HEK293 (cell line): ENCODE results near the gene C1orf35.

Experiments
- CTCF ChIA-PET: fragments of 350-600 bp; formaldehyde crosslinking; extraction: SDS; loops from one replicate; lab custom pipeline; 2021; ENCODE audit warnings: antibody characterized with exemption; lab: Yijun Ruan, JAX
- POLR2A ChIA-PET: fragments of 300-600 bp; formaldehyde crosslinking; extraction: SDS; loops from one replicate; lab custom pipeline; 2020; ENCODE audit warnings: antibody characterized with exemption, inconsistent platforms; lab: Yijun Ruan, JAX
- H3K27ac ChIP-seq: fragments of 200-500 bp; sonication (Bioruptor generic); 2 replicates; pipeline ENCODE4 v1.5.1; 2014; ENCODE audit warnings: low read depth, low read length, control low read depth, inconsistent platforms; ENCODE audit errors: extremely low read depth
- H3K36me3 ChIP-seq, 2 experiments: fragments of 200-500 bp in 1 of 2; sonication (Bioruptor generic) in 1 of 2; 1 replicate in 1 of 2; 2 replicates in 1 of 2; pipeline ENCODE4 v1.5.1; 2014 to 2017; ENCODE audit warnings: inconsistent platforms in 2 of 2, low read length in 2 of 2; ENCODE audit not compliant: control insufficient read depth in 2 of 2, insufficient read depth in 1 of 2
- H3K4me1 ChIP-seq: fragments of 200-500 bp; sonication (Bioruptor generic); 2 replicates; pipeline ENCODE4 v1.5.1; 2014; ENCODE audit warnings: mild to moderate bottlenecking, low read length, inconsistent platforms; ENCODE audit not compliant: control insufficient read depth, insufficient read depth
- H3K4me3 ChIP-seq: 2 replicates; pipeline ENCODE4 v1.5.1; 2011; ENCODE audit warnings: low read depth, mild to moderate bottlenecking, control low read depth, low read length, moderate library complexity
- H3K9me3 ChIP-seq: fragments of 200-500 bp; sonication (Bioruptor generic); 2 replicates; pipeline ENCODE4 v1.5.1; 2014; ENCODE audit warnings: low read depth, low read length, inconsistent platforms; ENCODE audit not compliant: control insufficient read depth, insufficient read depth
- BCL11A ChIP-seq: fragments of 450-650 bp; formaldehyde crosslinking; IDR thresholded peaks from 2 replicates; pipeline ENCODE4 v1.5.1; 2016; ENCODE audit warnings: low read depth, missing biosample characterization, missing genetic modification characterization
- EGR2 ChIP-seq: fragments of 450-650 bp; formaldehyde crosslinking; IDR thresholded peaks from 2 replicates; pipeline ENCODE4 v1.5.1; 2016; ENCODE audit warnings: low read depth, missing biosample characterization, missing genetic modification characterization
- GLI2 ChIP-seq: fragments of 450-650 bp; formaldehyde crosslinking; IDR thresholded peaks from 2 replicates; pipeline ENCODE4; 2017; ENCODE audit warnings: missing biosample characterization, missing genetic modification characterization, low read depth, borderline replicate concordance
- HOXC10 ChIP-seq: sonication (generic); formaldehyde crosslinking; IDR thresholded peaks from 2 replicates; pipeline ENCODE4 v1.8.1; 2023; ENCODE audit warnings: mild to moderate bottlenecking, missing genetic modification reagents
- OSR2 ChIP-seq: fragments of 450-650 bp; formaldehyde crosslinking; IDR thresholded peaks from 2 replicates; pipeline ENCODE4 v1.5.1; 2016; ENCODE audit warnings: missing biosample characterization, missing genetic modification characterization
- SALL2 ChIP-seq: fragments of 450-650 bp; formaldehyde crosslinking; IDR thresholded peaks from 2 replicates; pipeline ENCODE4 v1.5.0; 2017; ENCODE audit warnings: missing biosample characterization, mild to moderate bottlenecking, missing genetic modification characterization, borderline replicate concordance
- YY1 ChIP-seq: fragments of 450-650 bp; formaldehyde crosslinking; IDR thresholded peaks from 2 replicates; pipeline ENCODE4 v1.5.1; 2018; ENCODE audit warnings: missing biosample characterization, missing genetic modification characterization
- ZNF416 ChIP-seq: fragments of 450-650 bp; formaldehyde crosslinking; IDR thresholded peaks from 2 replicates; pipeline ENCODE4 v1.5.1; 2016; ENCODE audit warnings: missing biosample characterization, missing genetic modification characterization
- ZNF529 ChIP-seq: fragments of 450-650 bp; formaldehyde crosslinking; IDR thresholded peaks from 2 replicates; pipeline ENCODE4 v1.5.1; 2017; ENCODE audit warnings: missing genetic modification characterization, missing biosample characterization; ENCODE audit not compliant: insufficient replicate concordance
- ZNF544 ChIP-seq: fragments of 450-650 bp; formaldehyde crosslinking; IDR thresholded peaks from 2 replicates; pipeline ENCODE4 v1.5.0; 2017; ENCODE audit warnings: missing biosample characterization, missing genetic modification characterization
- ZNF610 ChIP-seq: fragments of 450-650 bp; formaldehyde crosslinking; IDR thresholded peaks from 2 replicates; pipeline ENCODE4 v1.5.1; 2016; ENCODE audit warnings: missing biosample characterization, missing genetic modification characterization, borderline replicate concordance
- ZNF837 ChIP-seq: fragments of 450-650 bp; formaldehyde crosslinking; IDR thresholded peaks from 2 replicates; pipeline ENCODE4 v1.5.1; 2016; ENCODE audit warnings: missing biosample characterization, missing genetic modification characterization
- ZXDB ChIP-seq: fragments of 450-650 bp; formaldehyde crosslinking; IDR thresholded peaks from 2 replicates; pipeline ENCODE4 v1.5.1; 2016; ENCODE audit warnings: missing biosample characterization, missing genetic modification characterization
- TF ChIP-seq, protein P1 (sequence below): fragments of 450-650 bp; IDR thresholded peaks from 2 replicates; pipeline ENCODE4 v1.5.1; 2018; ENCODE audit warnings: missing biosample characterization, mild to moderate bottlenecking, missing genetic modification characterization
- TF ChIP-seq, protein P2 (sequence below): fragments of 450-650 bp; formaldehyde crosslinking; IDR thresholded peaks from 2 replicates; pipeline ENCODE4 v1.5.1; 2016; ENCODE audit warnings: missing biosample characterization, missing genetic modification characterization
- TF ChIP-seq, protein P3 (sequence below): fragments of 450-650 bp; formaldehyde crosslinking; IDR thresholded peaks from 2 replicates; pipeline ENCODE4 v1.5.1; 2017; ENCODE audit warnings: missing biosample characterization, missing genetic modification characterization
- TF ChIP-seq, protein P4 (sequence below): fragments of 450-650 bp; formaldehyde crosslinking; IDR thresholded peaks from 2 replicates; pipeline ENCODE4 v1.5.1; 2016; ENCODE audit warnings: missing biosample characterization, missing genetic modification characterization
- TF ChIP-seq, protein P5 (sequence below): fragments of 450-650 bp; formaldehyde crosslinking; IDR thresholded peaks from 2 replicates; pipeline ENCODE4 v1.5.1; 2016; ENCODE audit warnings: missing biosample characterization, missing genetic modification characterization, borderline replicate concordance

Gene C1orf35

DNA sequence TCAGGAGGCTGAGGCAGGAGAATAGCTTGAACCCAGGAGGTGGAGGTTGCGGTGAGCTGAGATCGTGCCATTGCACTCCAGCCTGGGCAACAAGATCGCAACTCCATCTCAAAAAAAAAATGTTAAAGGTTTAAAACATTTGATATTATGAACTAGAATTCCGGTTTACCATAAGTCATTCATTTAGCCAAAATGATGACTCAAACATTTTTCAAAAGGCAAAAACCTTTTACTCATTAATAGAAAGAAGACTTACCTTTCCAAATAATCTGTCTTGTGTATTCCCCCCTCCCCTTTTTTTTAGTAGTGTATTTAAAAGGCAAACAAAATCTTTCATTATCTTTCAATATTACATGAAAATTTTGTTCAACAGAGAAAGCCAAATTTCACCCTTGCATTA lies 14.2 kb upstream of the C1orf35 start:
- ChIA-PET POLR2A (no interaction called here), CTCF (no interaction called here)
- no peak overlapping the region for H3K4me3 ChIP-seq
- no peaks in the 10 kb centered on the region for H3K4me1 ChIP-seq
- H3K9me3 ChIP-seq = no peaks in the 10 kb centered on the region
- no peaks in the 10 kb centered on the region for H3K36me3 ChIP-seq
- TF ChIP-seq, protein P1, sequence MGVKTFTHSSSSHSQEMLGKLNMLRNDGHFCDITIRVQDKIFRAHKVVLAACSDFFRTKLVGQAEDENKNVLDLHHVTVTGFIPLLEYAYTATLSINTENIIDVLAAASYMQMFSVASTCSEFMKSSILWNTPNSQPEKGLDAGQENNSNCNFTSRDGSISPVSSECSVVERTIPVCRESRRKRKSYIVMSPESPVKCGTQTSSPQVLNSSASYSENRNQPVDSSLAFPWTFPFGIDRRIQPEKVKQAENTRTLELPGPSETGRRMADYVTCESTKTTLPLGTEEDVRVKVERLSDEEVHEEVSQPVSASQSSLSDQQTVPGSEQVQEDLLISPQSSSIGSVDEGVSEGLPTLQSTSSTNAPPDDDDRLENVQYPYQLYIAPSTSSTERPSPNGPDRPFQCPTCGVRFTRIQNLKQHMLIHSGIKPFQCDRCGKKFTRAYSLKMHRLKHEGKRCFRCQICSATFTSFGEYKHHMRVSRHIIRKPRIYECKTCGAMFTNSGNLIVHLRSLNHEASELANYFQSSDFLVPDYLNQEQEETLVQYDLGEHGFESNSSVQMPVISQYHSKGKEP (tag by site-specific recombination) = no peak
- TF ChIP-seq, protein P2, sequence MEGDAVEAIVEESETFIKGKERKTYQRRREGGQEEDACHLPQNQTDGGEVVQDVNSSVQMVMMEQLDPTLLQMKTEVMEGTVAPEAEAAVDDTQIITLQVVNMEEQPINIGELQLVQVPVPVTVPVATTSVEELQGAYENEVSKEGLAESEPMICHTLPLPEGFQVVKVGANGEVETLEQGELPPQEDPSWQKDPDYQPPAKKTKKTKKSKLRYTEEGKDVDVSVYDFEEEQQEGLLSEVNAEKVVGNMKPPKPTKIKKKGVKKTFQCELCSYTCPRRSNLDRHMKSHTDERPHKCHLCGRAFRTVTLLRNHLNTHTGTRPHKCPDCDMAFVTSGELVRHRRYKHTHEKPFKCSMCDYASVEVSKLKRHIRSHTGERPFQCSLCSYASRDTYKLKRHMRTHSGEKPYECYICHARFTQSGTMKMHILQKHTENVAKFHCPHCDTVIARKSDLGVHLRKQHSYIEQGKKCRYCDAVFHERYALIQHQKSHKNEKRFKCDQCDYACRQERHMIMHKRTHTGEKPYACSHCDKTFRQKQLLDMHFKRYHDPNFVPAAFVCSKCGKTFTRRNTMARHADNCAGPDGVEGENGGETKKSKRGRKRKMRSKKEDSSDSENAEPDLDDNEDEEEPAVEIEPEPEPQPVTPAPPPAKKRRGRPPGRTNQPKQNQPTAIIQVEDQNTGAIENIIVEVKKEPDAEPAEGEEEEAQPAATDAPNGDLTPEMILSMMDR = no peak
- no peak for TF ChIP-seq ZNF610
- TF ChIP-seq BCL11A = no peak
- TF ChIP-seq, all 188 proteins: peak for 0
- no peak overlapping the region for H3K27ac ChIP-seq

DNA sequence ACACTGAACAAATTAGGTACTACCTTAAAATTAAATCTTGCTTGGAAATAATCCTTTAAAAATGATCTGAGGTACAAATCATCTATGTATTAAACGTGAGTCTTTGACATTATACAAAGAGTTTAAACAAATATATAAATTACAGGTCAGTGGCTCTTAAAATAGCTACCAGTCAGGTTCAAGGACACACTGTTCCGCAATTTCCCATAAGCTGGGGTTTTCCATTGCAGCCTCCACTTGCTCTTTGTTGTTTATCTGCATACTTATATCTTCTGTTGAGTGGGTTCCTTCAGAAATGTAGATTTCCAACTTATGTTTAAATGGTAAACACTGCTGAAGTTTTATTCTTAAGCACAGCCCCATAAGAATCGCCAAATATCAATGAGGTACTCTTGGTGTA lies 11.7 kb upstream of the C1orf35 start:
- Histone ChIP-seq H3K4me1 (no peaks in the 10 kb centered on the region), H3K4me3 (no peak overlapping the region), H3K27ac (no peak overlapping the region), H3K9me3 (no peaks in the 10 kb centered on the region), H3K36me3 (no peaks in the 10 kb centered on the region)
- ChIA-PET CTCF (interaction anchor here (0.9 to 9.9 kb wide), 2 partner anchors 12 to 16 kb away, joined by 3 to 57 read pairs; no protein-coding TSS in a partner anchor), POLR2A (no interaction called here)
- TF ChIP-seq, protein P3, sequence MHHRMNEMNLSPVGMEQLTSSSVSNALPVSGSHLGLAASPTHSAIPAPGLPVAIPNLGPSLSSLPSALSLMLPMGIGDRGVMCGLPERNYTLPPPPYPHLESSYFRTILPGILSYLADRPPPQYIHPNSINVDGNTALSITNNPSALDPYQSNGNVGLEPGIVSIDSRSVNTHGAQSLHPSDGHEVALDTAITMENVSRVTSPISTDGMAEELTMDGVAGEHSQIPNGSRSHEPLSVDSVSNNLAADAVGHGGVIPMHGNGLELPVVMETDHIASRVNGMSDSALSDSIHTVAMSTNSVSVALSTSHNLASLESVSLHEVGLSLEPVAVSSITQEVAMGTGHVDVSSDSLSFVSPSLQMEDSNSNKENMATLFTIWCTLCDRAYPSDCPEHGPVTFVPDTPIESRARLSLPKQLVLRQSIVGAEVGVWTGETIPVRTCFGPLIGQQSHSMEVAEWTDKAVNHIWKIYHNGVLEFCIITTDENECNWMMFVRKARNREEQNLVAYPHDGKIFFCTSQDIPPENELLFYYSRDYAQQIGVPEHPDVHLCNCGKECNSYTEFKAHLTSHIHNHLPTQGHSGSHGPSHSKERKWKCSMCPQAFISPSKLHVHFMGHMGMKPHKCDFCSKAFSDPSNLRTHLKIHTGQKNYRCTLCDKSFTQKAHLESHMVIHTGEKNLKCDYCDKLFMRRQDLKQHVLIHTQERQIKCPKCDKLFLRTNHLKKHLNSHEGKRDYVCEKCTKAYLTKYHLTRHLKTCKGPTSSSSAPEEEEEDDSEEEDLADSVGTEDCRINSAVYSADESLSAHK (tag by site-specific recombination) = no peak
- TF ChIP-seq SALL2 = no peak
- TF ChIP-seq GLI2 (tag by site-specific recombination) = no peak
- TF ChIP-seq ZNF529 (tag by site-specific recombination) = no peak
- TF ChIP-seq ZNF837 (tag by site-specific recombination) = no peak
- TF ChIP-seq OSR2 (tag by site-specific recombination) = no peak
- no peak for TF ChIP-seq ZXDB (tag by site-specific recombination)
- no peak for TF ChIP-seq ZNF544
- TF ChIP-seq HOXC10 (CRISPR knock-in tag) = no peak
- TF ChIP-seq, protein P4, sequence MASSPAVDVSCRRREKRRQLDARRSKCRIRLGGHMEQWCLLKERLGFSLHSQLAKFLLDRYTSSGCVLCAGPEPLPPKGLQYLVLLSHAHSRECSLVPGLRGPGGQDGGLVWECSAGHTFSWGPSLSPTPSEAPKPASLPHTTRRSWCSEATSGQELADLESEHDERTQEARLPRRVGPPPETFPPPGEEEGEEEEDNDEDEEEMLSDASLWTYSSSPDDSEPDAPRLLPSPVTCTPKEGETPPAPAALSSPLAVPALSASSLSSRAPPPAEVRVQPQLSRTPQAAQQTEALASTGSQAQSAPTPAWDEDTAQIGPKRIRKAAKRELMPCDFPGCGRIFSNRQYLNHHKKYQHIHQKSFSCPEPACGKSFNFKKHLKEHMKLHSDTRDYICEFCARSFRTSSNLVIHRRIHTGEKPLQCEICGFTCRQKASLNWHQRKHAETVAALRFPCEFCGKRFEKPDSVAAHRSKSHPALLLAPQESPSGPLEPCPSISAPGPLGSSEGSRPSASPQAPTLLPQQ (tag by site-specific recombination) = no peak
- TF ChIP-seq ZNF416 (tag by site-specific recombination) = no peak
- TF ChIP-seq, protein P5, sequence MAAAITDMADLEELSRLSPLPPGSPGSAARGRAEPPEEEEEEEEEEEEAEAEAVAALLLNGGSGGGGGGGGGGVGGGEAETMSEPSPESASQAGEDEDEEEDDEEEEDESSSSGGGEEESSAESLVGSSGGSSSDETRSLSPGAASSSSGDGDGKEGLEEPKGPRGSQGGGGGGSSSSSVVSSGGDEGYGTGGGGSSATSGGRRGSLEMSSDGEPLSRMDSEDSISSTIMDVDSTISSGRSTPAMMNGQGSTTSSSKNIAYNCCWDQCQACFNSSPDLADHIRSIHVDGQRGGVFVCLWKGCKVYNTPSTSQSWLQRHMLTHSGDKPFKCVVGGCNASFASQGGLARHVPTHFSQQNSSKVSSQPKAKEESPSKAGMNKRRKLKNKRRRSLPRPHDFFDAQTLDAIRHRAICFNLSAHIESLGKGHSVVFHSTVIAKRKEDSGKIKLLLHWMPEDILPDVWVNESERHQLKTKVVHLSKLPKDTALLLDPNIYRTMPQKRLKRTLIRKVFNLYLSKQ (tag by site-specific recombination) = no peak
- no peak for TF ChIP-seq YY1 (tag by site-specific recombination)
- no peak for TF ChIP-seq EGR2 (tag by site-specific recombination)
